COR-L47 (cell line): Measurements from ENCODE around the gene TFIP11.

Experiments
- DNase-seq: peaks from one replicate; lab custom pipeline; 2025; lab: John Stamatoyannopoulos, UW

TFIP11 gene

DNA sequence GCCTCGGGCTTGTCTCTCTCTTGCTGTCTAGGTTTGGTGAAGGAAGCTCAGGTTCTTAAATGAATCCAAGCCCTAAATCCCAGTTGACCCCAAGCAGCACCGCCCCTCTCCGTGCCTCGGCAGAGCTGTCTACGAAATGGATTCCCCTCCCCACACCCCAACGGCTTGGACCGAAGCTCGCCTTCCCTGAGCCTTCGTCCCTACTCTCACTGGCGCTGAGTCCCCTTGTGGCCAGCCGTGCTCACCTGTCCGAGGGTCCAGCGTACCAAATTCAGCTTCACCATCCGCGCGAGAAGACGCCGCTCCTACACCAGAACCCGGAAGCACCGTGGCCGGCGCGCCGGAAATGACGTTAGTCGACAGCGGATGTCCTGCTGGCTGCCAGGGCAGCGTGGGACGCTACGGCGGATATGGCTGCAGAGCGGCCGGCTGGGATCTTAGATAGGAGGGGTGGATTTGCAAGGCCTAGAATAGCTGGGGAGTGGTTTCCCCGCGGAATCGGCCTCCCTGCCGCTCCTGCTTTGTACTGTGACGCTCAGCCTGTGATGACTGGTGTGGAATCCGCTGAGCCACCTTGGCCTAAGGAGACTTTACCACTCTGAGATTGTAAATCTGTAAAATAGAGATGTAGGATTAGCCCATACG lies at the start of gene TFIP11:
Gene TFIP11 (minus strand): TSS at position 325 of the 645 bp plus-strand sequence. CDS start 2,201 bp downstream, outside the sequence.
- peak; percentile 85 for DNase-seq

DNA sequence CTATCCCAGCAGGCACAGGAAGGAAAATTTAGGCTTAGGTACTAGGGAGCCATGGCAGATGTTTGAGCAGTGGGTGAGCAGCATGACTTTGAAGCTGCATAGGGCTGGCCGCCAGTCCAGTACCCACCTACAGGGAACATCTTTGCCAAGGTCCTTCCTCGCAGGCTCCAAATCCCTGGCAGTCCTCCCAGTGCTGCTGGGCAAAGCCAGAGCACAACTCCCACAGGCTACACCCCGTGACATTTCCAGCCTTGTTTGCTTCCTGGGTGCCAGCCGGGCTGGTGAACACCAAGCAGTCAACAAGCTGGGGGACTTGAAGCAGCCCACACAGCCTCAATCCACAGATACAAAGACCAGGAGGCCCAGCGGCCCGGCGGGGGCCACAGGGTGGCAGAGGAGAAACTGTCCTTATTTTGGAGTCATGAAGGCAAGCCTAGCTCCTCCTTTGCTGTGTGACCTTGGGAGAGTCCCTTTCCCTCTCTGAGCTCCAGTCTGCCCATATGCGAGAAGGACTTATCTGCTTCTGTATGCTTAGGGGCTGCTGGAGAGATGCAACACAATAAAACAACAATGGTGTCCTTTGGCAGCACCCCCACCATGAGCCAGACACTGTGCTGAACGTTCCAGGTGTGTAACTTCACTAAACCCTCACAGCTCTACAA lies 49.6 kb upstream of the TFIP11 start:
- no peak for DNase-seq

DNA sequence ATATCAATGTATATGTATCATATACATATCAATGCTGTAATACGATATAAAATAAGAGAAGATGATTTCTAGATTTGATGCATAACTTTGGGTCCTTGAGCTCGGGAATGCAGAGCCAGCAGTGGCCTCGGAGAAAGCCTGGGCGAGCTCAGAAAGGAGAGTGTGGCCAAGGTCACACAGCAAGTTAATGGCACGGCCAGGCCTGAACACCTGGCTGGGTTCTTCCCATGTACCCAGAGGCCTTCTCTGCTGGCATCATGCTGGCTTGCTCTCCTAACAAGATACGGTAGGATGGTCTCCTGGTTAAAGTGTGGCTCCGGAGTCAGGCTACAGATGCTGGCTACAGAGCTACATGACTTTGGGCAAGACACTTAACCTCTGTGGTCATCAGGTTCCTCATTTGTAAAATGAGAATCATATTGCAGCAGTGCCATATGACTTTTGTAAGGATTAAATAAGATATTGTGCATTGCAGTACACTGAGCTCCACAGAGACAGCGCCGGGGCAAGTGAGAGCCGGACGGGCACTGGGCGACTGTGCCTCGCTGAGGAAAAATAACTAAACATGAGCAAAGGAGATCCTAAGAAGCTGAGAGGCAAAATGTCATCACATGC lies 47.8 kb upstream of the TFIP11 start:
- no peak for DNase-seq

DNA sequence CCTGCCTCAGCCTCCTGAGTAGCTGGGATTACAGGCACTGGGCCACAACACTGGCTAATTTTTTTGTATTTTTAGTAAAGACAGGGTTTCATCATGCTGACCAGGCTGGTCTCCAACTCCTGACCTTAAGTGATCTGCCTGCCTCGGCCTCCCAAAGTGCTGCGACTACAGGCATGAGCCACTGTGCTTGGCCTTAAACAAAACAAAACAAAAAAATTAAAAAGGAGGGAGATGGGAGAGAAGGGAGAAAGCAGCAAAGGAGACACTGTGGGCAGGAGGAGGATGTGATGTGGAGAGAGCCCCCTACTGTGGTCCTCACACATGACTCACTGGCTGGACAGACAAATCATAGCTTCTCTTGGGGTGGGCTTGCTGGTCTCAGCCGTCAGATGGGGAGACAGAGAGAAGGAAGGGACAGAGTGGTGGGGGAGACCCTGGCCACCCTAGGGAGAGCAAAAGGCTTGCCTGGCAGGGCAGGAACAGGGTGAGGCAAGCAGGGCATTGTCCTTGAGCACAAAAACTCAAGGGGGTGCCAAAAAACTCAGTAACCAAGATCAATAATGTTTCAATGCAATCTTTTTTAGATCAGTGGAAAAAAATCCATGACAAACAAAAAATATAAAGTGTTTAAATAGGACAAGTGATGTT lies 46.1 kb upstream of the TFIP11 start:
- DNase-seq = no peak

DNA sequence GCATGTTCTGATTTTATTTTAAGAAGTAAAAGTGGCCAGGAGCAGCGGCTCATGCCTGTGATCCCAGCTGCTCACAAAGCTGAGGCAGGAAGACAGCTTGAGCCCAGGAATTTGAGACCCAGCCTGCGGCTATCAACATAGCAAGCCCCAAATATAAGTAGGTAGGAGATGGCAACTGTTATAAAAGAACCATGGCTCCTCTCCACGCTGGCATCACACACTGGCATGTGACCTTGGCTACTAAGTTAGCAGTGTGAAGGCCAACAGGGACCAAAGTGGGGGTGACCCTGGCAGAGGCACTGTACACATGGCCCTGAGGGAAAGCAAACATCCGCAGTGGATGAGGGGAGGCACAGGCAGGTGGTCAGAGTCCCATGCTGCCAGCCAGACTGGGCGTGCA lies 44.6 kb upstream of the TFIP11 start:
- DNase-seq = no peak

DNA sequence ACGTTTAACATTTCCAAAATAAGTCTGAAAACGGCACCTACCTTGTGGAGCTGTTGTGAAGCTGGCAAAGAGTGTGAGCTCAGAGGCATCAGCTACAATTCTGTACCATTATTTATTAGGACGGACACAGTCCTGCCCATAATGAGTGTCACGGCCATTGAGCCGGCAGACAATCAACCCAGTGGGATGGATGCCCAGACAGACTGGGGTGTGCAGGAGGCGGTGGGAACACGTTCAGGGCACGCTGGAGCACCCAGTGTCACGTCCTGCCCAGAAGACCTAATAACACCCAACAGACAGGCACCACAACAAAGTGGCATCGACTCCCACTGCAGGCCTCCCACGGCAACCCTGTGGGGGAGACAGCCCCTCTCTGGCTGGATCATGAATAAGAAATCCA lies 43.2 kb upstream of the TFIP11 start:
- DNase-seq = no peak

DNA sequence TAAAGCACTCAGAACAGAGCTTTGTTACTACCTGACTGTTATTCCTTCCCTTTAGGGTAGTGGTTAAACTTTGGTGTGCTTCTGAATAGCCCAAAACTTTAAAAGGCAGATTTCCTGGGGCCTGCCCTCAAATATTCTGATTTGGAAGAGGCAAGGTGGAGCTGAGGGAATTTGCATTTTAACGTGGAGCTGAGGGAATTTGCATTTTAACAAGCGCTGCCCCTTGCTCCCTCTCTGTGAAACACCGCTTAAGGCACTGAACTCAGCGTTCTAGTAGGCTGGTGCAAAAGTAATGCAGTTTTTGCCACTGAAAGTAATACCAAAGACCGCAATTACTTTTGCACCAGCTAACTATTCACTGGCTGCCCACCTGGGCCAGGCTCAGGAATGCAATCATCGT lies 42.7 kb upstream of the TFIP11 start:
- DNase-seq = no peak

DNA sequence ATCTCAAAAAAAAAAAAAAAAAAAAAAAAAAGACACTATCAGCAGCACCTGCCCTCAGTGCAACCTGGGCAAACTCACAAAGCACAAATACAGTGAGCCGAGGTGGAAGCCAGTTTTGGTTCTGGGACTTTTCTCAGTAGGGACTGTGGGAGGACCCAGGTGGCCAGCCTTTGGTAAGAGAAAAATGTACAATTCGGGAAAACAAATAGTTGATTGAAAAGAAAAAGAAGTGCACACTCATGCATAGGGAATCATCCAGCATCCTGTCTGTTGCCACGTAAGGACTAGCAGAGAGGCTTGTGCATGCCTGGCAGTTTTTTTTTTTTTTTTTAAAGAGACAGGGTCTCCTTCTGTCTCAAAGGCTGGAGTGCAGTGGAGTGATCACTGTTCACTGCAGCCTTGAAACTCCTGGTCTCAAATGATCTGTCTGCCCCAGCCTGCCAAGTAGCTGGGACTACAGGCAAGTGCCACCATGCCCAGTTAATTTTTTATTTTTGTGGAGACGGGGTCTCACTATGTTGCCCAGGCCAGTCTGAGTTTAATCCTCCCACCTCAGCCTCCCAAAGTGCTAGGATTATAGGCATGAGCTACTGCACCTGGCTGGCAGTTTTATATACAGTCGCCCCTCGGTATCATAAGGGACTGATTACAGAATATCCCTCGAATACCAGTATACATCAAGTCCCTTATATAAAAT lies 40.9 kb upstream of the TFIP11 start:
- no peak for DNase-seq

DNA sequence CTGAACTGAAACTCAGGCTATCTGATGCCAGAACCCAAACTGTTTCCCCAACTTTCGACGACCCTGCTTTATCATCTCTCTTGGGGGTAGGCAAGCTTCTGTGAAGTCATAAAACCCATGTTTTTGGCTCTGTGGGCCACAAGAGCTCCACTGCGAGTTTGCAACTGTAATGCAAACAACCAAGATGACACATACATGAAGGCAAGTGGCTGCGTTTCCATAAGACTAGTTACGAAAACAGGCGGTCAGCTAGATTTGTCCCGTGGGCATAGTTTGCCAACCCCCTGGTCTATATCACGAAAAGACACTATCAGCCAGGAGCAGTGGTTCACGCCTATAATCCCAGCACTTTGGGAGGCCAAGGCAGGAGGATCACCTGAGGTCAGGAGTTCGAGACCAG lies 40.2 kb upstream of the TFIP11 start:
- no peak for DNase-seq

DNA sequence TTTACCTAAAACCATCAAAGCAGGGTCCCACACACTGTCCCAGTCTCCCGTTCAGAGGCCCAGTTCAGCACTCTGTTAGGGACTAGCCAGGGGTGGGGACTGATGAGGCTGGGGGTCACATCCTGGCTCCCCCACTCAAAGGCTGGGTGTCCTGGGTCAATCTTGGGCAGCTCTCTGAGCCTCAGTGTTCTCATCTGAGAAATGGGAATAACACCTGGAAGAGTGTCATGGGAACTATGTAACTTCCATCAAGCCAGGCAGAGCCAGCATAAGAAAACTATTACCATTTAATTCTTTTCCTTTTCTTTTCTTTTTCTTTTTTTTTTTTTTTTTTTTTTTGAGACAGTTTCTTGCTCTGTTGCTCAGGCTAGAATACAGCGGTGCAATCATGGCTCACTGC lies 39.3 kb upstream of the TFIP11 start:
- no peak for DNase-seq

DNA sequence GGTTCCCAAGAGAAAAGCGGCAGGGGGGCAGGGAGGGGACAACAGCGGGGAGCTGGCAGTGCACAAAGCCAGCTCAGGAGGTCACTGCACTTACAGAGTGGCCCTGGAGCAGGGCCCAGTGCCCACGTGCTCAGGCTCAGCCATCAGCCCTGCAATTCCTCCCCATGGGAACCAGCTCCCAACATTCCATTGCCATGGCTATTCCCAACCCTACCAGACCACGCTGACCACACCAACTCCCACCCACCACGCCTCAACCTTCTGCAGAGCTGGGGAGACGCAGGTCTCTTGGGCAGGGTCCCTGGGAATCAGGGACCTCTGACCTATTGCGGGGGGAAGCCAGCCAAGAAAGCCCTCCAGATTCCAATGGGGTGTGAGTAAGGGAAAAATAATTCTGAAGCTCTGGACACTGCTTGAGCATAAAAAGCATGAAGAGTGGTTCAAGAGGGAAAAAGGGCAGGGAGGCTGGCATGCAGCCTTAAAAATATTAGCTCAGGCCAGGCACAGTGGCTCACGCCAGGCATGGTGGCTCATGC lies 38.3 kb upstream of the TFIP11 start:
- no peak for DNase-seq

DNA sequence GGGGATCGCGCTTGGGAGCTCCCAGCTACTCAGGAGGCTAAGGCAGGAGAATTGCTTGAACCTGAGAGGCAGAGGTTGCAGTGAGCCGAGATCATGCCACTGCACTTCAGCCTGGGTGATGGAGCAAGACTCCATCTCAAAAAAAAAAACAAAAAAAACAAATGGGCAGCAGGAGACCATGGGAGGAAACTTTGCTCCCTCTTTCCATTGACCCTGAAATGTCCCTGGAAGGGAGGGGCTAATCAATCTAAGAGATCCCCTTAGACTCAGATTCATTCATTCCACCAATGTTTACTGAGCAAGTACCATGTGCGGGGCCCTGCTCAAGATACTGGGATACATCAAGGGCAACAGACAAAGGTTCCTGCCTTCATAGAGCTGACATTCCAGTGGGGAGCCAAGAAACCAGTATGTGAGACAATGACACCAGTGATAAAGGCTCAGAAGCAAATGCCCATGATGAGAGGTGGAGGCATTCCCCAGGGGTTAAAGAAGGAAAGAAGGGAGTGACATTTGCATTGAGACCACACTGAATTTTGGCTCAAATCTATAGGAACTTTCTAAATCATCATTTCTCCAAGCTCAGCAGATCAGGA lies 37.7 kb upstream of the TFIP11 start:
- DNase-seq = no peak

DNA sequence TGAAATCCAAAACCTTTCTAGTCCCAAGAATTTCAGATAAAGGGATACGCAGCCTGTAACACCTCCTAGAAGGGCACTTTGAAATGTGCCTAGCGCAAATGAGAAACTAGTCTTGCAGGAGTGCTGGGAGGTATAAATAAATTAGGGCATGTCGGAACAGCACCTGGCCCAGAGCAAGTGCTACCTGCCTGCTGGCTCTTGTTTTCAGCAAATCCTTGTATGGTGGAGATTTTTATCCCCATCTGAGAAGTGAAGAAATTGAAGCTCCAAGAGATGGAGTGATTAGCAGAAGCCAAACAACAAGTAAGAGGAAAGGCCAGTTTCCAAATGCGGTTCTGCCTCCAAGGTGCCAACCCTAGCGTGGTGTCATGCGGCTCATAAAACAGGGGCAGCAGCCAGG lies 36.7 kb upstream of the TFIP11 start:
- DNase-seq = no peak

DNA sequence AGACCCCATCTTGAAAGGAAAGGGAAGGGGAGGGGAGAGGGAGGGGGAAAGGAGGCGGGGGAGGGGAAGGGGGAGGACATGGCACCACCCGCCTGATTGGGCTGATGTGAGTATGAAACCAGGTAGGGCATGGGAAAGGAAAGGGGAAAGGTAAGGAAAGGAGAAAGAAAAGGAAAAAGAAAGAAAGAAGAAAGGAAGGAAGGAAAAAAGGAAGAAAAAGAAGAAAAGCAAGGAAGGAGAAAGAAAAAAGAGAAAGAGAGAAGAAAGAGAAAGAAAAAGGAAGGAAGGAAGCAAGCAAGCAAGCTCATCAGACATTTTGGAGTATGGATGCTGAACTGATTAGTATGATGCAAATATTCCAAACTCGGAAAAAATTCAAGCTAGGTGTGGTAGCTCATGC lies 36.0 kb upstream of the TFIP11 start:
- no peak for DNase-seq

DNA sequence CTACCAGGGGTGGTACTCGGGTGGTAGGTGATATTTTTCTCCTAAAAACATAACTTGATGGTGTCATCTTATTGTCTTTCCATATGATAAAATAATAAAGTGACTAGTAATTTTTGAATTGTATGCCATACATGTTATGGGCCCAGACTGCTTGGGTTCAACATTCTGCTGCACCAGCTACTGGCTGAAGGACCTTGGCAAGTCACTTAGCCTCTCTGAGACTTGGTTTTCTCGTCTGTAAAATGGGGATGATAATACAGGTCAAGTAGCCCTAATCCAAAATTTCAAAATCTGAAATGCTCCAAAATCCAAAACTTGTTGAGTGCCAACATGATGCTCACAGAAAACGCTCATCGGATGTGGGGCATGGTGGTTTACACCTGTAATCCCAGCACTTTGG lies 35.6 kb upstream of the TFIP11 start:
- no peak for DNase-seq

DNA sequence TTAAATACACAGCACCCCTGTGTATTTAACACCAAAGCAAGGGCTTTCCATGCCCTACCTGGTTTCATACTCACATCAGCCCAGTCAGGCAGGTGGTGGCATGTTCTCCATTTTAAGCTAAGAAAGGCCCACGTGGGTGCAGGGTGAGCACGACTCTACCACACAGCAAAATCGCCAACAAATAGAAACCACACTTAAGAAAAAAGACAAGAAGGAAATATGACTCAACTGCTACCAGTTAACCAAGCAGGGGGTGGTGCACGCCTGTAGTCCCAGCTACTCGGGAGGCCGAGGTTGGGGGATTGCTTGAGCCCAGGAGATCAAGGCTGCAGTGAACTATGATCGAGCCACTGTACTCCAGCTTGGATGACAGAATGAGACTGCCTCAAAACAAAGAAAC lies 35.2 kb upstream of the TFIP11 start:
- DNase-seq = no peak

DNA sequence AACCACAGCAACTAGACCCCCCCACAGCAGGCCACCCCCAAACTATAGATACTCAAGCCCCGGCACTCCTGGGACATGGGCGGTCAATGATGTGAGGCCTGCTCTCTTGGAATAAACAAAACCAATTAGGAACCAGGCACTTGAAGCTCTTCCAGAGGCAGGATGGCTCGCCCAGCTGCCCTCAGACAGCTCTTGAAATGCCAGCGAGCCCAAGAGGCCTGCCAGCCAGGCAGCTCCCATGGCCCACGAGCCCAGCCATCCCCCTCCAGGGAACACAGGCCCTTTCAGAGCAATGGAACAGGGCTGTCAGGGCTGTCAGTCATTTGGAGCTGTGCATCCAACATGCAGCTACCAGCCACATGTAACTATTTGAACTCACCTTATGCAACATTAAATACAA lies 34.0 kb upstream of the TFIP11 start:
- no peak for DNase-seq

DNA sequence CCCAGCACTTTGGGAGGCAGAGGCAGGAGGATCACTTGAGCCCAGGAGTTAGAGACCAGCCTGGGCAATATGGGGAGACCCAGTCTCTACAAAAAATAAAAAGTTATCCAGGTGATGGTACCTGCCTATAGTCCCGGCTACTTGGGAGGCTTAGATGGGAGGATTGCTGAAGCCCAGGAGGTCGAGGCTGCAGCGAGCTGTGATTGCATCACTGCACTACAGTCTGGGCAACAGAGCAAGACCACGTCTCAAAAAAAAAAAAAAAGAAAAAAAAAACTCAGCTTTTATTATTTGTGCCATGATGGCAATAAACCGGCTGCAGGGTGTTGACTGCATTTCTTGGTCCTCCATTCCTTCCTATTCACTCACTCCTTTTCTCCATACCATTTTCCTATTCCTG lies 33.6 kb upstream of the TFIP11 start:
- no peak for DNase-seq

DNA sequence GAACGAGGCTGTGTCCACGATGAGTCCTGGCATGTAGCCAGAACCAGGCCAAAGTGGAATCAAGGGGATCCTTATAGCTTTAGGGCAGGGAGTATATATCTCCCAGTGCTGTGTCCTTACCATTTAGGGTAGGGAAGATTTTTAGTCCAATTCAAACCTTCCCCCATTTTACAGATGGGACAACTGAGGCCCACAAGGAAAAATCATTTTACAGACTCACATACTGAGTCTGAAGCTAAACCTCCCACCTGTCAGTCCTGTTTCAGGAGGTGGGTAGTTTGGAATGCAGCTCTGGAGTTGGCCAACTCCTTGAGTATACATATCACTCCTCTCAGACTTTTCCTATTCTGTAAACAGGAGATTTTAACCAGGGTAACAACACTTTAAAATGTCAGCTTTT lies 33.1 kb upstream of the TFIP11 start:
- DNase-seq = no peak

DNA sequence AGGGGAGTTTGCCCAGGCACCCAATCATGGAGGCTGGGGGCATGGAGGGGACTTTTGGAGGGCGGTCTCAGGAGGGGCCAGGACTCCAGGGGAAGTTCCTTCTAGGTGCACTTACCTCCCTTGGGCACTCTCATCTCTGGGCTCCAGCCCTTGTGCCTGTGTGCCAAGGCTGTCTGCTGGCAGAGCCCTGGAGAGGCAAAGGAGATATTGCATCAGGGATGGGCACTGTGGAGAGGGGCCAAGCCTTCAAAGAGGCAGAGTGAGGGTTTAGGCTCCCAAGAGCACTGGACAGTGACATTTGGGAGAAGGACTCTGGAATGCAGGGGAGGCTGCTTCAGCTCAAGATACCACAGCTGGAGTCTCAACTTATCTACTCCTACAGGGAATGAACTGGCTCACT lies 32.2 kb upstream of the TFIP11 start:
- DNase-seq = no peak

DNA sequence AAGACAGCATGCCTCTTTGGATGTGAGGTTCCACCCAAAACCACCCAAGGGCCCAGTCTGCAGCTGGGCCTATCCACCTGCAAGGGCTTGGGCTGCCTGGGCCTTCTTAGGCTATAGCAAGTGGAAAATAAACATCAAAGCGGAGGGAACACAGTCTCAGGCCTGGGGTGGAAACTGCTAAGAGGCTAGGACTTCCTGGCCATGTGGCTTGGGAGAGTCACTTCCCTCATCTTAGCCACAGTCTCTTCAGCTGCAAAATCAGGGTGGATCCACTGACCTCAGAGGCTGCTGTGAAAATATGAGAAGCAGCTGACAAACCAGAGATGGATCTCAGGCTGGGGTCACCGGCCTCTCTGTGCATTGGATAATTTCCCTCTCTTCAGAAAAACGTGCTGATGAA lies 30.6 kb upstream of the TFIP11 start:
- no peak for DNase-seq
